ENCODE data around the gene PAK4.

PAK4 gene

DNA sequence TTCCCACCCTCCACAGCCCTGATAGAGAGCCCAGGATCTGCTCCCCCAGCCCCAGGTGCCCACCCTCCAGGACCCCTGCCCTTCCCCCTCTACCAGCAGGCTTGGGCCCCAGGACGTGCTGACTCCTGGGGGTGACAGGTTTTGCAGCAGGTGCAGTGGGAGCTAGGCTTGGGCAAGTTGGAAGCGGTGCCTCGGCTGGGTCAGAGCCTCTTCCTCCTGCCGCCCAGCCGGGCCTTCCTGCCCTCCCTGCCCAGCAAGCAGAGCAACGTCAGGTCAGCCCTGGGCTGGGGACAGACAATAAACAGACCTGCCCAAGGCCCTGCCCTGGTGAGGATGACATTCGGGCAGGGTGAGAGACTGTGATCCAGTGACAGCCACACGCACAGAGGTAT lies 62.0 kb downstream of the PAK4 start:
- TF ChIP-seq, protein P1, sequence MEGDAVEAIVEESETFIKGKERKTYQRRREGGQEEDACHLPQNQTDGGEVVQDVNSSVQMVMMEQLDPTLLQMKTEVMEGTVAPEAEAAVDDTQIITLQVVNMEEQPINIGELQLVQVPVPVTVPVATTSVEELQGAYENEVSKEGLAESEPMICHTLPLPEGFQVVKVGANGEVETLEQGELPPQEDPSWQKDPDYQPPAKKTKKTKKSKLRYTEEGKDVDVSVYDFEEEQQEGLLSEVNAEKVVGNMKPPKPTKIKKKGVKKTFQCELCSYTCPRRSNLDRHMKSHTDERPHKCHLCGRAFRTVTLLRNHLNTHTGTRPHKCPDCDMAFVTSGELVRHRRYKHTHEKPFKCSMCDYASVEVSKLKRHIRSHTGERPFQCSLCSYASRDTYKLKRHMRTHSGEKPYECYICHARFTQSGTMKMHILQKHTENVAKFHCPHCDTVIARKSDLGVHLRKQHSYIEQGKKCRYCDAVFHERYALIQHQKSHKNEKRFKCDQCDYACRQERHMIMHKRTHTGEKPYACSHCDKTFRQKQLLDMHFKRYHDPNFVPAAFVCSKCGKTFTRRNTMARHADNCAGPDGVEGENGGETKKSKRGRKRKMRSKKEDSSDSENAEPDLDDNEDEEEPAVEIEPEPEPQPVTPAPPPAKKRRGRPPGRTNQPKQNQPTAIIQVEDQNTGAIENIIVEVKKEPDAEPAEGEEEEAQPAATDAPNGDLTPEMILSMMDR (IDR thresholded peaks at IDR 0.05; ENCODE audit: borderline replicate concordance, insufficient read depth, low read depth, low read length): no peak
- H3K4me3 ChIP-seq (ENCODE audit: low read depth, low read length): no peak overlapping the region

DNA sequence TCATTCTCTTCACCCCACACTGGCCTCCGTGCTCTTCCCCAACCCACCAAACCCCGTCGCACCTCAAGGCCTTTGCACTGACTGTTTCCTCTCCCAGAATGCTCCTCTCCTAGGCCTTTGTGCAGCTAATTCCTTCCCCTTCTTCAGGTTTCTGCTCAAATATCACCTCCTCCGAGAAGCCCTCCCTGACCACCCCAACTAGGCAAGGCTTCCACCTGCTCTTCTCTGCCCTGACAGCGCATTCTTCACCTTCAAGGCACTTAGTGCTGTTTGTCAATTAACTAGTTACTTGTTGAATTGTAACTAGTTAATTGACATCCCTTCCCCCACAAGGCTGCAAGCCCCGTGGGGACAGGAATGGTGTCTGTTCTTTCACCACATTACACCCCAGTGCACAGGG lies 63.4 kb downstream of the PAK4 start:
- TF ChIP-seq, protein P1 (IDR thresholded peaks at IDR 0.05; ENCODE audit: borderline replicate concordance, insufficient read depth, low read depth, low read length): no peak
- no peak overlapping the region for H3K4me3 ChIP-seq (ENCODE audit: low read depth, low read length)

DNA sequence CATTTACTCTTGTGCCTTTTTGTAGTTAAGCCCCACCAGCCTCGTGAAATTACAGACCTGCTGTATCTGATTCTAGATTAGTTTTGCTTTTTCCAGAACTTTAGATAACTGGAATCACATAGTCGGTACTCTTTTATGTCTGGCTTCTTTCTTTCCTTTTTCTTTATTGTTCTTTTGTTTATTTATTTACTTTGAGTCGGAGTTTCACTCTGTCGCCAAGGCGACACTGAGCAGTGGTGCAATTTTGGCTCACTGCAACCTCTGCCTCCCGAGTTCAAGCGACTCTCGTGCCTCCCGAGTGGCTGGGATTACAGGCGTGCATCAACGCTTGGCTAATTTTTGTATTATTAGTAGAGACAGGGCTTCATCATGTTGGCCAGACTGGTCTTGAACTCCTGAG lies 65.2 kb downstream of the PAK4 start:
- TF ChIP-seq, protein P1 (IDR thresholded peaks at IDR 0.05; ENCODE audit: borderline replicate concordance, insufficient read depth, low read depth, low read length): no peak
- no peak overlapping the region for H3K4me3 ChIP-seq (ENCODE audit: low read depth, low read length)

DNA sequence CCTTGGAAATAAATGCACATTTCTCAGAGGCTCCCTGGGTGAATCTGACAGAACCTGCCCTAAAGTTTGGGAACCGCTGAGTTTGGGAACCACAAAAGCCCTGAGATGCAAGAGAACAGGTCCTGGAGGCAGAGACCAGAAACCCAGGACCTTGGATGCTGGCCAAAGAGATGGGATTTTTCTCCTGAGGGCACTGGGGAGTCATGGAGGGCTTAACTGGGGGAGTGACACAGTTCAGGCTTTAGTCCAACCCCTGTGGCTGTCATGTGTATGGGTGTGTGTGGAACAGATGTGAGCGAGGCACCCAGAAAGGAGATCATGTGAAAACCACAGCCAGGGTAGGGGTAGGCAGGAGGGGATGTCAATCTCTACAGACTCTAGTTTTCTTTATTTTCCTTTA lies 67.3 kb downstream of the PAK4 start:
- no peak overlapping the region for H3K4me3 ChIP-seq (ENCODE audit: low read depth, low read length)
- TF ChIP-seq, protein P1 (IDR thresholded peaks at IDR 0.05; ENCODE audit: borderline replicate concordance, insufficient read depth, low read depth, low read length): no peak

DNA sequence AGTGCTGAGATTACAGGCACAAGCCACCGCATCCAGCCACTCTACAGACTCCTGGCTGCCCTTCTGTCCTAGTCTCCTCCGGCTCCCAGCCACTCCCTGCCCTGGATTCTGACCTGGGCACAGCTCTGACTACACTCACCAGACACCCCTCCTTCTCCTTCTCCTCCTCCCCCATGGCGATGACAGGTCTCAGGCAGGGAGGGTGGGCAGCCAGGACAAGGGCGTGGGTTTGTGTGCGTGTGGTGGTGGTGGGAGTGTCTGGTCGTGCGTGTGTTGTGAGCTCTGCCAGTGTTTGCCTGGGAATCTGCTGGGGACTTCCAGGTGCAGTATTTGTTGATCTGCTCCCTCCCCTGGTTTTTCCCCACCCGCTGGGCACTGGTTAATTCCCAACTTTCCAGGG lies 68.2 kb downstream of the PAK4 start:
- TF ChIP-seq, protein P1 (IDR thresholded peaks at IDR 0.05; ENCODE audit: borderline replicate concordance, insufficient read depth, low read depth, low read length): no peak
- no peak overlapping the region for H3K4me3 ChIP-seq (ENCODE audit: low read depth, low read length)

DNA sequence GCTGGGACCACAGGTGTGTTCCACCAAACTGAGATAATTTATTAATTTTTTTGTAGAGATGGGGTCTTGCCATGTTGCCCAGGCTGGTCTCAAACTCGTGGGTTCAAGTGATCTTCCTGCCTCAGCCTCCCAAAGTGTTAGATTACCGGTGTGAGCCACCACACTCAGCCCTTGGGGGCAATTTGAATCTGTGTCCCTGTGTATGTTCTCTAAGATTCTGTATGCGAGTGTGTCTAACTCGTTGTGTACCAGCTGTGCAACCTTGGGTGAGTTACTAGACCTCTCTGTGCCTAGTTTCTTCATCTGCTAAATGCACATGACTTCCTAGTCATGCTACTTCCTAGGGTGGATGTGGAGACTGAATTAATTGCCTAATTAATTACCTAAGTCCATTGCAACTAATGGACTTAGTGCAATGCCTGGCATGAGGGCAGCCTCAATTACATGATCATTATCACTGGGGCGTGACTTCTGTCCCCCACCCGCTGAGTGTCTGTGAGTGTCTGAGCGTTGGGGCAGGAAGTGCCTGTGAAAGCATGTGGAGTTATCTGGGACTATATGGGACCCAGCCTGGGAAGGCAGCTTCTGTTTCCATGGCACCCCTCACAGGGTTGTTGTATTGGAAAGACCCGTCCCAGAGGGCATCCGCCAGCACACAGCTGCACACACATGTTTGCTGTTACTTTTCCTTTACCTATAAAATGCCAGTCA lies 69.4 kb downstream of the PAK4 start:
- no peak overlapping the region for H3K4me3 ChIP-seq (ENCODE audit: low read depth, low read length)
- TF ChIP-seq, protein P1 (IDR thresholded peaks at IDR 0.05; ENCODE audit: borderline replicate concordance, insufficient read depth, low read depth, low read length): no peak

DNA sequence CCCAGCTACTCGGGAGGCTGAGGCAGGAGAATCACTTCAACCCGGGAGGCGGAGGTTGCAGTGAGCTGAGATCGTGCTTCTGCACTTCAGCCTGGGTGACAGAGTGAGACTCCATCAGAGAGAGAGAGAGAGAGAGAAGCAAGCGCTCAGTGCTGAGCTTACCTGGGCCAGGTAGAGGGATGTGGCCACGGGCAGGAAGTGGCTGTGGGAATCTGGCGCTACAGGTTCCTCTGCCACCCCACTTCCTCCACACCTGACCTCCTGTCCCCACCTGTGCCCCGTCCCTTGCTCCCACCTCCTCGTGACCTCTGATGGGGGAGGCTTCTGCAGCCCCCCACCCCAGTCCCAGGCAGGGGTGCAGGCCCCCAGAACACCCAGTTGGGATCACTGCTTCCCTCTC lies 70.2 kb downstream of the PAK4 start:
- H3K4me3 ChIP-seq (ENCODE audit: low read depth, low read length): no peak overlapping the region
- TF ChIP-seq, protein P1 (IDR thresholded peaks at IDR 0.05; ENCODE audit: borderline replicate concordance, insufficient read depth, low read depth, low read length): no peak
